BLaER1 treated with 17β-estradiol and CSF1 and Interleukin-3, amounts not matched to agents 10 nM and 100 nM (cell line): Measurements from ENCODE around the gene SRRM4.
"Not testable (repeated sequence)": the region's sequence is repeated elsewhere in the genome, so short reads cannot be mapped to it uniquely, and the experiment has no call there.

Source experiments
- H3K27ac ChIP-seq, 11 experiments: shearing (Covaris generic); formaldehyde crosslinking; 2 replicates each; pipeline ENCODE4 v1.8.1; 2022
- H3K27me3 ChIP-seq, 11 experiments: shearing (Covaris generic); formaldehyde crosslinking; 2 replicates each; pipeline ENCODE4 v1.8.1; 2022
- H3K36me3 ChIP-seq, 11 experiments: shearing (Covaris generic); formaldehyde crosslinking; 2 replicates each; pipeline ENCODE4 v1.8.1; 2022
- H3K4me1 ChIP-seq, 10 experiments: shearing (Covaris generic); formaldehyde crosslinking; 2 replicates each; pipeline ENCODE4 v1.8.1; 2022
- H3K4me2 ChIP-seq, 11 experiments: shearing (Covaris generic); formaldehyde crosslinking; 2 replicates each; pipeline ENCODE4 v1.8.1; 2022
- H3K4me3 ChIP-seq, 10 experiments: shearing (Covaris generic); formaldehyde crosslinking; 2 replicates each; pipeline ENCODE4 v1.8.1; 2022
- H3K9ac ChIP-seq, 11 experiments: shearing (Covaris generic); formaldehyde crosslinking; 2 replicates each; pipeline ENCODE4 v1.8.1; 2022
- H3K9me3 ChIP-seq, 11 experiments: shearing (Covaris generic); formaldehyde crosslinking; replicated peaks in 1 of 11; 2 replicates each; pipeline ENCODE4 v1.8.1; 2022
- H4K20me1 ChIP-seq, 11 experiments: shearing (Covaris generic); formaldehyde crosslinking; 2 replicates each; pipeline ENCODE4 v1.8.1; 2022
- Cebpa-rat ChIP-seq, 11 experiments: shearing (Covaris generic); IDR thresholded peaks; 2 replicates each; pipeline ENCODE4 v1.8.1; 2022

Gene SRRM4

DNA sequence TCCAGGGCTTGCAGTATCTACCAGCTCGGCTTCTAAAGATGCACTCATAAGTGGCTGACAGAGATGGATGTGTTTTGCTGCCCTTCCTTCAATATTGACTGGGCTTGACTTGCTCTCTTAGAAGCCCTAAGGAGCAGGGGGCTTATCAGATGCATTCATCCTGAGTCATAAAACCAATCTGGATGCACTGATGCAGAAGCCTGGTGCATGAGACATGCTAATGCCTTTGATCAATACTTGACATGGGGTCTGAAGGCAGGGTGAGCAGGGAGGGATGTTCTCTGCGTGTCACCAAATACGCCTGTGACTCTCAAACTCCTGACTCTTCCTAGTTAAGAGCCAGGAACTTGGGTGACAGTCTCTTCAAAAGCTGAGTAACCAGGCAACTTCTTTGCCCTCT, 119.6 kb downstream of the SRRM4 start:
- Histone ChIP-seq H3K4me1 (peaks cover 0 to 24% (median 0%) of the 10 kb centered on the region in 10 experiments; a peak in 7 of 20 replicates), H4K20me1 (no peaks in the 10 kb centered on the region), H3K36me3 (no peaks in the 10 kb centered on the region), H3K4me3 (no peak overlapping the region), H3K27ac (no peak overlapping the region), H3K9ac (no peak overlapping the region), H3K27me3 (no peaks in the 10 kb centered on the region), H3K9me3 (peaks cover 0 to 6% (median 0%) of the 10 kb centered on the region in 11 experiments; a peak in 2 of 22 replicates), H3K4me2 (no peak overlapping the region)
- TF ChIP-seq Cebpa-rat (IDR thresholded peaks at IDR 0.05), result no peak

DNA sequence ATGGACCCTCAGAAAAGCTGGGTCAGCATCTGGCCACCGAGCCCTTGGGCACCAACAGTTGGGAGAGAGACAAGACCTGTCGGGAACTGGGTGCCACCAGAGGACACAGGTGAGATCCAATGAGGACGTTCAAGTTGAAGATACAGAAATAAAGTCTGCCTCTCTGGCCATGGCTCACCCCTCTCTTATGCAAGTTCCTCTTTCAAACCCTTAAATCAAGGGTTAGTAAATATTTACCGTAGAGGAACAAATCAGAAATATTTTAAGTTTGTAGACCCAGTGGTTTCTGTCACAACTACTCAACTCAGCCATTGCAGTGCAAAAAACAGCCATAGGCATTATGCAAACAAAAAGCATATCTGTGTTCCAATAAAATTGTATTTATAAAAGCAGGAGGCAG, 120.9 kb downstream of the SRRM4 start:
- Histone ChIP-seq H3K9ac (no peak overlapping the region), H3K27ac (no peak overlapping the region), H3K27me3 (no peaks in the 10 kb centered on the region), H3K36me3 (no peaks in the 10 kb centered on the region), H4K20me1 (no peaks in the 10 kb centered on the region), H3K4me3 (no peak overlapping the region), H3K4me2 (peak overlapping the region in 3 of 11 experiments; percentile 19 to 51 (median 41); a peak in 4 of 22 replicates), H3K9me3 (peaks cover 0 to 6% (median 0%) of the 10 kb centered on the region in 11 experiments; a peak in 2 of 22 replicates), H3K4me1 (peaks cover 0 to 29% (median 0%) of the 10 kb centered on the region in 10 experiments; a peak in 7 of 20 replicates)
- TF ChIP-seq Cebpa-rat (IDR thresholded peaks at IDR 0.05), result no peak

DNA sequence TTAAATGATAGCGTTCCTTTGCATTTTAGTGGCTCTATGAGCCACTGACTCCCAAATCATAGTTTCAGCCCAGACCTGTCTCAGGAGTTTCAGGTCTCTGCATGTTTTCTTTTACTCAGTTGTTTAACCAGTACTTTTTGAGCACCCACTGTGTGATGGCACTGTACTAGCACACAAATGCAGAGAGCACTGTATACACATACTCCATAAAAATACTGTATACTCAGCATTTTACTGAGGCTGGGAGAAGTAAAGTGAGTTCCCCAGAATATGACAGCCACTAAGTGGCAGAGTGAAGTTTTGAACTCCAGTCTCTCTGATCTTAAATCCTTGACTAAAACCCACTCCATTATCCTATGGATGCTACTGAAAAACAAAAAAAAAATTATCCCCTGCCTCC, 121.4 kb downstream of the SRRM4 start:
- Histone ChIP-seq H3K4me3 (no peak overlapping the region), H3K9ac (no peak overlapping the region), H3K27ac (no peak overlapping the region), H3K36me3 (no peaks in the 10 kb centered on the region), H3K4me1 (peaks cover 0 to 29% (median 0%) of the 10 kb centered on the region in 10 experiments; a peak in 7 of 20 replicates), H3K4me2 (peak overlapping the region in 3 of 11 experiments; percentile 19 to 51 (median 41); a peak in 4 of 22 replicates), H4K20me1 (no peaks in the 10 kb centered on the region), H3K9me3 (peaks cover 0 to 6% (median 0%) of the 10 kb centered on the region in 11 experiments; a peak in 2 of 22 replicates), H3K27me3 (no peaks in the 10 kb centered on the region)
- TF ChIP-seq Cebpa-rat (IDR thresholded peaks at IDR 0.05), result no peak

DNA sequence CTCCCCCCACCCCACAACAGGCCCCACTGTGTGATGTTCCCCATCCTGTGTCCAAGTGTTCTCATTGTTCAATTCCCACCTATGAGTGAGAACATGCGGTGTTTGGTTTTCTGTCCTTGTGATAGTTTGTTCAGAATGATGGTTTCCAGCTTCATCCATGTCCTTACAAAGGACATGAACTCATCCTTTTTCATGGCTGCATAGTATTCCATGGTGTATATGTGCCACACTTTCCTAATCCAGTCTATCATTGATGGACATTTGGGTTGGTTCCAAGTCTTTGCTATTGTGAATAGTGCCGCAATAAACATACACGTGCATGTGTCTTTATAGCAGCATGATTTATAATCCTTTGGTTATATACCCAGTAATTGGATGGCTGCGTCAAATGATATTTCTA, 123.6 kb downstream of the SRRM4 start:
- H3K27me3 ChIP-seq, H3K4me2 ChIP-seq, H3K9ac ChIP-seq, H3K36me3 ChIP-seq, H3K4me3 ChIP-seq, H3K27ac ChIP-seq, H3K9me3 ChIP-seq, H4K20me1 ChIP-seq: not testable (repeated sequence)
- peaks cover 0 to 29% (median 0%) of the 10 kb centered on the region in 10 experiments; a peak in 7 of 20 replicates for H3K4me1 ChIP-seq

DNA sequence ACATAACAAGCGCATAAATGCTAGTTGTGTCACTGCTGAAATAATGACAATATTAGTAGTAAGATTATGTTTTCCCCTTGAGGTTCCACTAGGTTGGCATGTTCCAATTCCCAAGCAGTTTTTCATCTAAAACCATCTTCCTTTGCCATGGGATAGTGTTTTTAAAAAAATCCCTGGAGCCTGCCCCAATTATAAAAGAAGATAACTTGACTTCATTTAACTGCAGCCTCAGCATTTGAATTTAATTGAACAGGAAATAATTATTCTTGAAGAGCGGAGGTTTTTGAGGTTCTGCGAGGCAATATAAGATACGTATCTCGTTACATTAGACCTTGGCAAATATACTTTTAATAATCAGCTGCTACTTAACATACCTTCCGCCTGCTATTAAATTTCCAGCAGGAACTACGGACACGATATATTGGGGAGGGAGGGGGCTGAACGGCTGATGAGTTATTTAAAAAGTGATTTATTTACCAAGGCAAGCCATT, 132.2 kb downstream of the SRRM4 start:
- Histone ChIP-seq H3K9me3 (no peaks in the 10 kb centered on the region), H3K4me2 (no peak overlapping the region), H4K20me1 (no peaks in the 10 kb centered on the region), H3K4me3 (no peak overlapping the region), H3K4me1 (no peaks in the 10 kb centered on the region), H3K27ac (no peak overlapping the region), H3K9ac (no peak overlapping the region), H3K27me3 (no peaks in the 10 kb centered on the region), H3K36me3 (no peaks in the 10 kb centered on the region)
- TF ChIP-seq Cebpa-rat (IDR thresholded peaks at IDR 0.05), result no peak

DNA sequence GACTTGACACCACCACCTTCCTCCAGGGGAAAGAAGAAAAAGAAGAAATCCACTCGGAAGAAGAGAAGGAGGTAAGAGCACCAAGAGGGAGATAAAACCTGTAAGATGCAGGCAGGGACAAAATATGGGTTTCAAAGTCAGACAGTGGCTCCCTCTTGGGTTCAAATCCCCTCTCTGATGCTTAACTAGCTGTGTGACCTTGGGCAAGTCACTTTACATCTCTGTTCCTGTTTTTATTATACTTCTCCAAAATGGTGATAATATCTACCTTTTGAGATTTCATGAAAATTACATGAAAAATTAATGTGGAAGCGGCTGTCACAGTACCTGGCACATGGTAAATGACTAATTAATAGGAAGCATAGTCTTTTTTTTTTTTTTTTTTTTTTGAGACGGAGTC, 133.0 kb downstream of the SRRM4 start:
- Histone ChIP-seq H3K9me3 (no peaks in the 10 kb centered on the region), H3K27me3 (no peaks in the 10 kb centered on the region), H3K27ac (no peak overlapping the region), H3K36me3 (no peaks in the 10 kb centered on the region), H3K4me3 (no peak overlapping the region), H4K20me1 (no peaks in the 10 kb centered on the region), H3K4me1 (no peaks in the 10 kb centered on the region), H3K9ac (no peak overlapping the region), H3K4me2 (no peak overlapping the region)
- TF ChIP-seq Cebpa-rat (IDR thresholded peaks at IDR 0.05), result no peak

DNA sequence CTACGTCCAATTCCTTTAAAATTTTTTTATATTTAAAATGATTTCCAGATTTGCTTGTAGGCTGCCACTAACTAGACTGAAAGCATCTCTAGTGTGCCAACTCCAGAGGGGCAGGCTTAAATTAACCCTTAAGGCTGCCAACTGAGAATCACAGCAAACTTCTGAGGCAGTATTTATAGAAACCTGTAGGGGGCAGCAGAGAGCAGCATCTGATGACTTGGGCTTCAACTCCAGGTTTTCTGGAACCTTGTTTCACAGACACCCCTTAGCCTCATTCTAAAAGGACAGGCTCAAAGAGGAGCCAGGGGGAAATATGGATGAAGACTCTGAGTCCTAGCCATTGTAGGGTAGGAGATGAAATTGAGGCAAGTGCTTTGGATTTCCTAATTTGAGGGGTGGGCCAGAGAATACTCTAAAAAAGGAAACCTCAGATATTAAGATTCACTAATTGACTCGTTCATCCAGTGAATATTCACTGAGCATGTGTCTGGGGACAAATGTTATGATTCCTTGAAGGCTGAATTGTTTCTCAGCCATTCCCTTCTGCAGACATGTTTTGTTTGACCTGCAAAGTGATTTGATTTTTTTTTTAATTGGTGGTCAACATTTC, 134.1 kb downstream of the SRRM4 start:
- no peak overlapping the region for H3K9ac ChIP-seq
- H3K4me3 ChIP-seq, result no peak overlapping the region
- H3K27me3 ChIP-seq, result no peaks in the 10 kb centered on the region
- H3K27ac ChIP-seq, result no peak overlapping the region
- H3K9me3 ChIP-seq, result no peaks in the 10 kb centered on the region
- no peaks in the 10 kb centered on the region for H3K4me1 ChIP-seq
- H4K20me1 ChIP-seq, result no peaks in the 10 kb centered on the region
- TF ChIP-seq Cebpa-rat (IDR thresholded peaks at IDR 0.05), result no peak
- H3K4me2 ChIP-seq, result no peak overlapping the region
- H3K36me3 ChIP-seq, result no peaks in the 10 kb centered on the region

DNA sequence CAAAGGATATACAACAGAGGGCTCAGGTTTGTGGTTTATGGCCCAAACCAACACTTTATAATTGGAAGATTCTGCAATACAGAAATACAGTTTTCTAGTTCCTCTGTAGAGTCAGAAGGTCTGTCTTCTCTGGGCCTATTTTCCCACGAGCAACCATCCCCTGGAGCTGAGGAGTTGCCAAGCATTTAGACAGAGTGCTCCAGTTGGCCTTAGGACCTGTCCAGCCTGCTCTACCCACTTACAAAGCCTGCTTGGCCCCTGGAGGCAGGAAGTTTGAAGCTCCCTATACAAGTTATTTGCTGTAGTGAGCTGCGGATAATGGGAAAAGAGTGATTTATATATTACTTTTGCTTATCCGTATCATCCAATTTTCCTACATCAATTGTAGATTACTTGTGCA, 136.6 kb downstream of the SRRM4 start:
- no peaks in the 10 kb centered on the region for H3K27me3 ChIP-seq
- H3K9ac ChIP-seq, result no peak overlapping the region
- no peaks in the 10 kb centered on the region for H3K9me3 ChIP-seq
- no peak for TF ChIP-seq Cebpa-rat (IDR thresholded peaks at IDR 0.05)
- no peaks in the 10 kb centered on the region for H4K20me1 ChIP-seq
- no peak overlapping the region for H3K4me3 ChIP-seq
- no peak overlapping the region for H3K27ac ChIP-seq
- no peaks in the 10 kb centered on the region for H3K36me3 ChIP-seq
- H3K4me1 ChIP-seq, result peaks cover 0 to 7% (median 0%) of the 10 kb centered on the region in 10 experiments; a peak in 4 of 20 replicates
- no peak overlapping the region for H3K4me2 ChIP-seq

DNA sequence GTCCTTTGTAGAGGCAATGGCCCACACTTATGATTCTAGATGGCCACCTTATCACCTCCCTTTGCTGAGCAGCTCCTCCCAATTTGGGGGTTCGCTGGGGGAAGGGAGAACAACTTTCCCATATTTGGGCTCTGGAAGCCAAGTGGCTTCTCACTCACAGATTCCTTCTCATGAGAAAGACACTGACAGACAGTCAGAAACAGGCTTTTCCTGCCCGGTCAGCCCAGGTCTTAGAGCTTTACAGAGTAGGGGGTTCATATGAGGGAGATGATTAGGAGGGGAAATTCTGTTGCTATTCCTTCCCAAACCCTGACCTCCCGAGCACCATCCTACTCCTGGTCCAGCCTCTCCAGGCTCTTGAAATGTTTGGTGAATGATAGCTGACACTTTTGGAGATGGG, 137.3 kb downstream of the SRRM4 start:
- H3K4me2 ChIP-seq, result no peak overlapping the region
- no peaks in the 10 kb centered on the region for H4K20me1 ChIP-seq
- H3K4me1 ChIP-seq, result peaks cover 0 to 7% (median 0%) of the 10 kb centered on the region in 10 experiments; a peak in 4 of 20 replicates
- no peaks in the 10 kb centered on the region for H3K36me3 ChIP-seq
- TF ChIP-seq Cebpa-rat (IDR thresholded peaks at IDR 0.05), result no peak
- H3K27me3 ChIP-seq, result no peaks in the 10 kb centered on the region
- no peaks in the 10 kb centered on the region for H3K9me3 ChIP-seq
- no peak overlapping the region for H3K27ac ChIP-seq
- H3K9ac ChIP-seq, result no peak overlapping the region
- H3K4me3 ChIP-seq, result no peak overlapping the region

DNA sequence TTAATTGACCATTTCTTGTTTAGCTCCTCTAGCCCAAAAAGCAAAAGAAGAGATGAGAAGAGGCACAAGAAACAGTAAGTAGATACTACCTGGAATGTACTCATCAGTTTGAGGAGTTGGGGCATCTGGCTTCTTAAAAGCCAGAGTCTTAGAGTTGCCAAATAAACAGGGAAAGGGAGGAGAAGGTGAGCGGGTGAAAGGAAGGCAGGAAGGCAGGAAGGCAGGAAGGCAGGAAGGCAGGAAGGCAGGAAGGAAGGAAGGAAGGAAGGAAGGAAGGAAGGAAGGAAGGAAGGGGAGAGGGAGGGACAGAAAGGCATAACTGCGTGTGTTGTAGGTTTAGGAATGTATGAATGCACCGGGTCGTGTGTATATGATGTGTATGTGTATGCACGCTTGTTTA, 140.7 kb downstream of the SRRM4 start:
- Histone ChIP-seq H3K27me3 (no peaks in the 10 kb centered on the region), H4K20me1 (no peaks in the 10 kb centered on the region), H3K9me3 (no peaks in the 10 kb centered on the region), H3K27ac (no peak overlapping the region), H3K4me3 (no peak overlapping the region), H3K36me3 (no peaks in the 10 kb centered on the region), H3K9ac (no peak overlapping the region), H3K4me2 (peak overlapping the region in 2 of 11 experiments; percentile 5 to 7; a peak in 1 of 22 replicates), H3K4me1 (peaks cover 0 to 7% (median 0%) of the 10 kb centered on the region in 10 experiments; a peak in 4 of 20 replicates)
- TF ChIP-seq Cebpa-rat (IDR thresholded peaks at IDR 0.05), result no peak
